Sigmoid colon (tissue), 4 donors: Measurements from ENCODE around the gene AP2A2.

Experiments used
- CTCF ChIP-seq, 4 experiments: fragments of 450-650 bp in 3 of 4; fragments of 200-600 bp in 1 of 4; IDR thresholded peaks; one replicate each; pipeline ENCODE4 v1.5.1; 2016 to 2019; ENCODE audit warnings: antibody characterized with exemption in 4 of 4, mild to moderate bottlenecking in 3 of 4, moderate library complexity in 2 of 4
- EP300 ChIP-seq, 4 donors: sonication (generic); formaldehyde crosslinking; IDR thresholded peaks; one replicate each; pipeline ENCODE4 v1.6.1; 2017; ENCODE audit warnings: antibody characterized with exemption in 4 of 4
- POLR2A ChIP-seq, 2 donors: fragments of 450-650 bp; IDR thresholded peaks; one replicate each; pipeline ENCODE4 v1.6.1; 2016; ENCODE audit warnings: antibody characterized with exemption in 2 of 2, mild to moderate bottlenecking in 2 of 2, moderate library complexity in 2 of 2
- POLR2AphosphoS5 ChIP-seq, 4 donors: sonication (generic); formaldehyde crosslinking; IDR thresholded peaks; one replicate each; pipeline ENCODE4 v1.6.1; 2017; ENCODE audit warnings: antibody characterized with exemption in 4 of 4

DNA sequence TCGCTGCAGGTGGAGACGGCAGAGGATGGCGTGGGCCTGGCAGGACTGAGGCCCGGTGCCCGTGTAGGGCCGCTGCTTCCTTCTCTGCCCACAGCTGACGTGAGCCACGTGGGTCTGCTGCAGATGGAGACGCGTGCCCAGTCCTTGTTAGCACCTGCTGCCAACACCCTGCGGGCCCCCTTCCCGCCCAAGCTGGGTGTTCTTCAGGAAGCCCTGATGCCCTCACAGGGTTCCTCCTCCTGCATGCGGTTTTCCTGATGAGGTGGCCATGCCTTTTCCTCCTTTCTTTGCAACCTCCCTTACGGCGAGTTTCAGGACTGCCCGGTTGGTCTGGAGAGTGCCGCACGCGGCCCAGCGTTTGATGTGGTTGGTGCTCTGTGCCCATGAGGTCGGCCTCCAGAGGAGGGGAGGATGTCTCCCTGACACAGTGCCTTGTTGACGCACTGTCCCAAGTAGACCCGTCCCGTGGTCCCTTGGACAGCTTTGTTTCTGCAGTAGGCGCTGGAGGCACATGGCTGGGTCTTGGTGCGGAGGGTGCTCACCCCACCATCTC, 44.7 kb downstream of the AP2A2 start:
- TF ChIP-seq CTCF (IDR thresholded peaks at IDR 0.05) (no peak), POLR2A (IDR thresholded peaks at IDR 0.05) (no peak), POLR2AphosphoS5 (IDR thresholded peaks at IDR 0.05) (no peak), EP300 (IDR thresholded peaks at IDR 0.05) (no peak)
